Neural progenitor cell (in vitro differentiated cells): ENCODE measurements around the gene TOPBP1. TPM values are rescaled to one million over a fixed set of nuclear protein-coding genes. Genes with fewer than 3 reads are reported as not detected.
"Not testable (repeated sequence)": the region's sequence is repeated elsewhere in the genome, so short reads cannot be mapped to it uniquely, and the experiment has no call there.

ENCODE experiments used
- DNase-seq: peaks from one replicate; pipeline ENCODE4 v3.0.0-alpha.2; 2016; ENCODE audit warnings: low spot score
- H2AFZ ChIP-seq: fragments of 200-600 bp; sonication (generic); replicated peaks from 2 replicates; pipeline ENCODE4 v1.6.1; 2016; ENCODE audit warnings: antibody characterized with exemption
- H3F3A ChIP-seq: fragments of 200-600 bp; sonication (generic); 2 replicates; pipeline ENCODE4 v1.6.1; 2016; ENCODE audit warnings: antibody characterized with exemption, low read depth
- H3K27ac ChIP-seq: fragments of 200-600 bp; sonication (generic); 2 replicates; pipeline ENCODE4 v1.5.1; 2016; ENCODE audit warnings: mild to moderate bottlenecking
- H3K27me3 ChIP-seq: fragments of 200-600 bp; sonication (generic); 2 replicates; pipeline ENCODE4 v1.6.1; 2016; ENCODE audit warnings: mild to moderate bottlenecking, moderate library complexity
- H3K36me3 ChIP-seq: fragments of 200-600 bp; sonication (generic); 2 replicates; pipeline ENCODE4 v1.5.1; 2016
- H3K4me1 ChIP-seq: fragments of 200-600 bp; sonication (generic); 2 replicates; pipeline ENCODE4 v1.6.1; 2016; ENCODE audit warnings: mixed run types
- H3K4me2 ChIP-seq: fragments of 200-600 bp; sonication (generic); 2 replicates; pipeline ENCODE4 v1.6.1; 2016
- H3K4me3 ChIP-seq: fragments of 200-600 bp; sonication (generic); 2 replicates; pipeline ENCODE4 v1.5.1; 2016
- H3K79me2 ChIP-seq: fragments of 200-600 bp; sonication (generic); 2 replicates; pipeline ENCODE4 v1.6.1; 2016; ENCODE audit warnings: low read depth
- H3K9ac ChIP-seq: fragments of 200-600 bp; sonication (generic); 2 replicates; pipeline ENCODE4 v1.6.1; 2016
- H3K9me3 ChIP-seq: fragments of 200-600 bp; sonication (generic); 2 replicates; pipeline ENCODE4 v1.5.1; 2016; ENCODE audit warnings: low read depth
- H4K20me1 ChIP-seq: fragments of 200-600 bp; sonication (generic); 2 replicates; pipeline ENCODE4 v1.6.1; 2016; ENCODE audit warnings: low read depth
- H3K27ac Mint-ChIP-seq: 3 replicates; pipeline ENCODE4 v1.8.0; 2021; ENCODE audit warnings: mixed read lengths
- H3K27me3 Mint-ChIP-seq: 2 replicates; pipeline ENCODE4 v1.8.0; 2022; ENCODE audit warnings: low read depth, mild to moderate bottlenecking, inconsistent platforms, moderate library complexity, mixed read lengths; ENCODE audit not compliant: insufficient read depth
- H3K36me3 Mint-ChIP-seq: 3 replicates; pipeline ENCODE4 v1.8.0; 2021; ENCODE audit warnings: mixed read lengths
- H3K4me1 Mint-ChIP-seq: 3 replicates; pipeline ENCODE4 v1.8.0; 2021; ENCODE audit warnings: mixed read lengths
- H3K4me3 Mint-ChIP-seq: 3 replicates; pipeline ENCODE4 v1.8.0; 2021; ENCODE audit warnings: mild to moderate bottlenecking, moderate library complexity, mixed read lengths
- H3K9me3 Mint-ChIP-seq: 3 replicates; pipeline ENCODE4 v1.8.0; 2020; ENCODE audit warnings: mixed read lengths
- CTCF ChIP-seq: fragments of 200-600 bp; sonication (generic); IDR thresholded peaks from 2 replicates; pipeline ENCODE4 v1.5.1; 2017; ENCODE audit warnings: antibody characterized with exemption, mild to moderate bottlenecking
- EZH2 ChIP-seq: fragments of 200-600 bp; sonication (generic); IDR thresholded peaks from 2 replicates; pipeline ENCODE4 v1.6.1; 2017; ENCODE audit warnings: antibody characterized with exemption, mild to moderate bottlenecking, moderate library complexity
- EZH2phosphoT487 ChIP-seq: fragments of 200-600 bp; sonication (generic); IDR thresholded peaks from 2 replicates; pipeline ENCODE4 v1.6.1; 2017; ENCODE audit warnings: antibody characterized with exemption
- total RNA-seq: library from RNA; depleted of rRNA; stranded (reverse); fragments of >200 nt; gene quantifications from 2 replicates; pipeline ENCODE4 v1.2.3, GENCODE V29; 2015; ENCODE audit warnings: low replicate concordance

Gene TOPBP1
- total RNA-seq, 1 donor from 2014 or later, result 67.7 TPM

GRCh38 chr3:133669949-133670524 lies 8.3 kb upstream of the TOPBP1 start:
- H3K4me2 ChIP-seq, result no peak overlapping the region
- H3K27ac Mint-ChIP-seq, result no peak overlapping the region
- no peaks in the 10 kb centered on the region for H3K9me3 ChIP-seq
- H3K4me3 Mint-ChIP-seq, result no peak overlapping the region
- peaks cover 4% of the 10 kb centered on the region for H3K4me1 Mint-ChIP-seq
- no peak overlapping the region for H2AFZ ChIP-seq
- H3F3A ChIP-seq, result peaks cover 6% of the 10 kb centered on the region
- H3K4me3 ChIP-seq, result no peak overlapping the region
- H4K20me1 ChIP-seq, result no peaks in the 10 kb centered on the region
- TF ChIP-seq EZH2phosphoT487 (no peak), CTCF (no peak), EZH2 (no peak)
- H3K27me3 Mint-ChIP-seq, result peaks cover 16% of the 10 kb centered on the region
- no peaks in the 10 kb centered on the region for H3K36me3 Mint-ChIP-seq
- H3K36me3 ChIP-seq, result no peaks in the 10 kb centered on the region
- H3K27me3 ChIP-seq, result peaks cover 48% of the 10 kb centered on the region
- H3K79me2 ChIP-seq, result no peaks in the 10 kb centered on the region
- no peak for DNase-seq
- no peak overlapping the region for H3K9ac ChIP-seq
- no peaks in the 10 kb centered on the region for H3K4me1 ChIP-seq
- H3K27ac ChIP-seq, result no peak overlapping the region
- no peaks in the 10 kb centered on the region for H3K9me3 Mint-ChIP-seq

- Histone ChIP-seq H3K27me3 (peaks cover 19% of the 10 kb centered on the region), H3K4me2 (no peak overlapping the region), H3K79me2 (peaks cover under 1% of the 10 kb centered on the region), H3K9me3 (no peaks in the 10 kb centered on the region), H3K27ac (no peak overlapping the region), H3K9ac (no peak overlapping the region), H3F3A (peaks cover 4% of the 10 kb centered on the region), H4K20me1 (no peaks in the 10 kb centered on the region), H3K4me3 (no peak overlapping the region), H2AFZ (no peak overlapping the region), H3K36me3 (no peaks in the 10 kb centered on the region), H3K4me1 (peaks cover 4% of the 10 kb centered on the region)
- H3K36me3 Mint-ChIP-seq, result no peaks in the 10 kb centered on the region
- no peaks in the 10 kb centered on the region for H3K9me3 Mint-ChIP-seq
- no peak for TF ChIP-seq EZH2phosphoT487
- no peak for TF ChIP-seq EZH2
- no peak for TF ChIP-seq CTCF
- H3K27ac Mint-ChIP-seq, result no peak overlapping the region
- peaks cover 17% of the 10 kb centered on the region for H3K4me1 Mint-ChIP-seq
- H3K4me3 Mint-ChIP-seq, result no peak overlapping the region
- DNase-seq, result no peak
- peaks cover 5% of the 10 kb centered on the region for H3K27me3 Mint-ChIP-seq
These were observed 5.4 kb upstream of the TOPBP1 start for GRCh38 chr3:133667118-133667517.

- Histone ChIP-seq H3K4me1 (peaks cover 13% of the 10 kb centered on the region), H3K79me2 (peaks cover 17% of the 10 kb centered on the region)
- H3K27ac ChIP-seq, H3F3A ChIP-seq, H3K27ac Mint-ChIP-seq, H3K4me2 ChIP-seq, H3K36me3 ChIP-seq, H4K20me1 ChIP-seq, H3K9ac ChIP-seq, DNase-seq, H3K27me3 Mint-ChIP-seq, H3K9me3 Mint-ChIP-seq, H3K4me3 Mint-ChIP-seq, H3K4me3 ChIP-seq, H3K27me3 ChIP-seq, H3K9me3 ChIP-seq, H3K36me3 Mint-ChIP-seq, H2AFZ ChIP-seq: not testable (repeated sequence)
- H3K4me1 Mint-ChIP-seq, result peaks cover 24% of the 10 kb centered on the region
These were observed 3.4 kb upstream of the TOPBP1 start for GRCh38 chr3:133665188-133665587.

- Mint-ChIP-seq H3K9me3 (no peaks in the 10 kb centered on the region), H3K4me3 (peak overlapping the region; percentile 66), H3K36me3 (no peaks in the 10 kb centered on the region), H3K27ac (no peak overlapping the region), H3K4me1 (peaks cover 29% of the 10 kb centered on the region), H3K27me3 (peaks cover 5% of the 10 kb centered on the region)
- Histone ChIP-seq H3K27me3 (no peaks in the 10 kb centered on the region), H2AFZ (no peak overlapping the region), H3K4me1 (peaks cover 16% of the 10 kb centered on the region), H3K79me2 (peaks cover 32% of the 10 kb centered on the region), H3K36me3 (no peaks in the 10 kb centered on the region), H3K27ac (no peak overlapping the region), H3K9me3 (no peaks in the 10 kb centered on the region), H3F3A (peaks cover 11% of the 10 kb centered on the region), H4K20me1 (peaks cover 6% of the 10 kb centered on the region), H3K9ac (no peak overlapping the region), H3K4me2 (no peak overlapping the region), H3K4me3 (no peak overlapping the region)
- DNase-seq, result peak; percentile 83
- TF ChIP-seq CTCF (peak; percentile 79), EZH2 (no peak)
These were observed 2.0 kb upstream of the TOPBP1 start for GRCh38 chr3:133663569-133664313.
